GM19328 (cell line): ENCODE results near the gene ZBED2.
"Not testable (repeated sequence)": the region's sequence is repeated elsewhere in the genome, so short reads cannot be mapped to it uniquely, and the experiment has no call there.

Experiments used
- ATAC-seq: cut with Tn5 transposase; IDR thresholded peaks from one replicate; pipeline ENCODE4 v1.9.1; 2021; ENCODE audit warnings: mild to moderate bottlenecking, moderate library complexity; ENCODE audit not compliant: unreplicated experiment

ZBED2 gene

GRCh38 chr3:111595232-111595631 lies at the start of gene ZBED2:
ZBED2 (minus strand) TSS chr3:111595346; CDS start chr3:111594201, 1,145 bp downstream.
- ATAC-seq: peak; percentile 42

GRCh38 chr3:111639316-111639715 lies 44.2 kb upstream of the ZBED2 start:
- ATAC-seq: no peak

- ATAC-seq: no peak
Measured at GRCh38 chr3:111636366-111636885, 41.3 kb upstream of the ZBED2 start.

- ATAC-seq: no peak
Measured at GRCh38 chr3:111635403-111635802, 40.3 kb upstream of the ZBED2 start.

GRCh38 chr3:111630638-111631037 lies 35.5 kb upstream of the ZBED2 start:
- not testable (repeated sequence) for ATAC-seq

- ATAC-seq: not testable (repeated sequence)
Measured at GRCh38 chr3:111629018-111629417, 33.9 kb upstream of the ZBED2 start.

GRCh38 chr3:111627092-111627491 lies 31.9 kb upstream of the ZBED2 start:
- no peak for ATAC-seq

GRCh38 chr3:111621535-111621934 lies 26.4 kb upstream of the ZBED2 start:
- ATAC-seq: no peak

GRCh38 chr3:111619833-111620232 lies 24.7 kb upstream of the ZBED2 start:
- no peak for ATAC-seq

GRCh38 chr3:111618945-111619344 lies 23.8 kb upstream of the ZBED2 start:
- no peak for ATAC-seq

- no peak for ATAC-seq
Measured at GRCh38 chr3:111617912-111618601, 22.9 kb upstream of the ZBED2 start.

- ATAC-seq: no peak
Measured at GRCh38 chr3:111617406-111617805, 22.3 kb upstream of the ZBED2 start.

GRCh38 chr3:111616417-111617105 lies 21.4 kb upstream of the ZBED2 start:
- ATAC-seq: peak; percentile 73

- ATAC-seq: no peak
Measured at GRCh38 chr3:111615880-111616279, 20.7 kb upstream of the ZBED2 start.

- ATAC-seq: no peak
Measured at GRCh38 chr3:111613294-111613693, 18.1 kb upstream of the ZBED2 start.

GRCh38 chr3:111610612-111611054 lies 15.5 kb upstream of the ZBED2 start:
- ATAC-seq: peak; percentile 25

- peak; percentile 84 for ATAC-seq
Measured at GRCh38 chr3:111610189-111610588, 15.0 kb upstream of the ZBED2 start.

GRCh38 chr3:111609700-111610099 lies 14.6 kb upstream of the ZBED2 start:
- no peak for ATAC-seq

- ATAC-seq: no peak
Measured at GRCh38 chr3:111608383-111608782, 13.2 kb upstream of the ZBED2 start.

- ATAC-seq: no peak
Measured at GRCh38 chr3:111607240-111607920, 12.2 kb upstream of the ZBED2 start.

- no peak for ATAC-seq
Measured at GRCh38 chr3:111605493-111605892, 10.3 kb upstream of the ZBED2 start.

GRCh38 chr3:111605018-111605417 lies 9.9 kb upstream of the ZBED2 start:
- ATAC-seq: no peak
